ENCODE data around the gene HSPA4. TPM values are rescaled to one million over a fixed set of nuclear protein-coding genes. Genes with fewer than 3 reads are reported as not detected.
"Not testable (repeated sequence)": the region's sequence is repeated elsewhere in the genome, so short reads cannot be mapped to it uniquely, and the experiment has no call there.

HSPA4 gene
- total and polyA plus RNA-seq, 2 of the 13 experiments (the other 11 are each of a cell fraction or from before 2014, with no cell fraction given): 36.6 to 231 TPM

GRCh38 chr5:133008455-133008854 is 43.4 kb upstream of the HSPA4 start:
- WGBS (ENCODE audit: low lambda C conversion rate): 82% methylated on average over 6 of the region's 6 CpGs
- H3K27me3 ChIP-seq (ENCODE audit: control insufficient read depth in 1 of 2, insufficient read depth in 2 of 2, low read length in 2 of 2); H3K4me3 ChIP-seq (replicated peaks in 1 of 3; ENCODE audit: insufficient read depth in 1 of 3, low read depth in 2 of 3, low read length in 3 of 3); H3K4me2 ChIP-seq (ENCODE audit: low read depth, low read length); DNase-seq (ENCODE audit: low spot score); in situ Hi-C loops (cut with HindIII; ENCODE audit: extremely low pct_ligation_motif_present, low pct_unique_long_range_greater_than_20kb); H3K9ac ChIP-seq (ENCODE audit: insufficient read depth, low read depth, low read length); CTCF ChIA-PET (ENCODE audit: low intra/inter-chr PET ratio, low total read pairs); intact Hi-C loops (cut with micrococcal nuclease; ENCODE audit: unreplicated experiment); ATAC-seq; H3K79me2 ChIP-seq (ENCODE audit: insufficient read depth, low read length); H4K20me1 ChIP-seq (ENCODE audit: insufficient read depth, low read length); H3K36me3 ChIP-seq (replicated peaks in 1 of 2; ENCODE audit: control insufficient read depth in 1 of 2, insufficient read depth in 2 of 2, low read length in 2 of 2); H3K9me3 ChIP-seq (ENCODE audit: low read length); H2AFZ ChIP-seq (ENCODE audit: low read length); FAIRE-seq; H3K27ac ChIP-seq (ENCODE audit: extremely low read length, insufficient read depth, low read length); BruUV-seq (replicated peaks): not testable (repeated sequence)
- peak; percentile 53; the same call in 1 of the 2 replicates for TF ChIP-seq ZNF121 (CRISPR knock-in tag; IDR thresholded peaks at IDR 0.05)
- peaks cover 25% of the 10 kb centered on the region for H3K4me1 ChIP-seq (ENCODE audit: insufficient read depth, low read length)
- POLR2A ChIA-PET: interaction anchor here (0.6 to 3.0 kb wide), 3 partner anchors 8 to 43 kb away, joined by 3 to 10 read pairs (median 5); partner anchors contain the start of gene HSPA4

- Histone ChIP-seq H3K79me2 (ENCODE audit: insufficient read depth, low read length) (peaks cover 21% of the 10 kb centered on the region), H3K36me3 (replicated peaks in 1 of 2; ENCODE audit: control insufficient read depth in 1 of 2, insufficient read depth in 2 of 2, low read length in 2 of 2) (peaks cover 6 to 10% of the 10 kb centered on the region in 2 experiments; a peak in 3 of 5 replicates), H3K9me3 (ENCODE audit: low read length) (no peaks in the 10 kb centered on the region), H3K27me3 (ENCODE audit: control insufficient read depth in 1 of 2, insufficient read depth in 2 of 2, low read length in 2 of 2) (no peaks in the 10 kb centered on the region), H3K4me1 (ENCODE audit: insufficient read depth, low read length) (peaks cover 22% of the 10 kb centered on the region), H3K9ac (ENCODE audit: insufficient read depth, low read depth, low read length) (no peak overlapping the region), H3K4me3 (replicated peaks in 1 of 3; ENCODE audit: insufficient read depth in 1 of 3, low read depth in 2 of 3, low read length in 3 of 3) (no peak overlapping the region), H2AFZ (ENCODE audit: low read length) (no peak overlapping the region), H3K27ac (ENCODE audit: extremely low read length, insufficient read depth, low read length) (no peak overlapping the region), H3K4me2 (ENCODE audit: low read depth, low read length) (no peak overlapping the region), H4K20me1 (ENCODE audit: insufficient read depth, low read length) (no peaks in the 10 kb centered on the region)
- ChIA-PET CTCF (ENCODE audit: low intra/inter-chr PET ratio, low total read pairs) (no interaction called here), POLR2A (interaction anchor here (2.3 to 3.3 kb wide), 2 partner anchors 12 to 52 kb away, joined by 15 to 20 read pairs; partner anchors contain the start of gene AFF4)
- intact Hi-C loops (cut with micrococcal nuclease; ENCODE audit: unreplicated experiment) (loop anchor here (5.0 kb wide), 1 partner anchor 37 kb away; the partner anchor contains the start of gene HSPA4), in situ Hi-C loops (cut with HindIII; ENCODE audit: extremely low pct_ligation_motif_present, low pct_unique_long_range_greater_than_20kb) (no loop called here)
- FAIRE-seq: no peak
- BruUV-seq (replicated peaks): no TSS peak
- DNase-seq (ENCODE audit: low spot score): no peak
- ATAC-seq: no peak
- TF ChIP-seq ATF4 (CRISPR knock-in tag; IDR thresholded peaks at IDR 0.05) (no peak), ZNF766 (CRISPR knock-in tag; IDR thresholded peaks at IDR 0.05; ENCODE audit: borderline replicate concordance) (no peak), NONO (IDR thresholded peaks at IDR 0.05) (no peak), NONO (CRISPR knock-in tag; conservative IDR thresholded peaks at IDR 0.05) (no peak), STAT5B (CRISPR knock-in tag; IDR thresholded peaks at IDR 0.05) (no peak), EZH2 (conservative IDR thresholded peaks at IDR 0.05; ENCODE audit: low read depth, low read length) (no peak), ZNF138 (CRISPR knock-in tag; IDR thresholded peaks at IDR 0.05; ENCODE audit: low read depth) (no peak), ZNF788 (CRISPR knock-in tag; IDR thresholded peaks at IDR 0.05; ENCODE audit: borderline replicate concordance) (no peak), MEIS2 (CRISPR knock-in tag; IDR thresholded peaks at IDR 0.05) (no peak)
- TF ChIP-seq, protein P1, sequence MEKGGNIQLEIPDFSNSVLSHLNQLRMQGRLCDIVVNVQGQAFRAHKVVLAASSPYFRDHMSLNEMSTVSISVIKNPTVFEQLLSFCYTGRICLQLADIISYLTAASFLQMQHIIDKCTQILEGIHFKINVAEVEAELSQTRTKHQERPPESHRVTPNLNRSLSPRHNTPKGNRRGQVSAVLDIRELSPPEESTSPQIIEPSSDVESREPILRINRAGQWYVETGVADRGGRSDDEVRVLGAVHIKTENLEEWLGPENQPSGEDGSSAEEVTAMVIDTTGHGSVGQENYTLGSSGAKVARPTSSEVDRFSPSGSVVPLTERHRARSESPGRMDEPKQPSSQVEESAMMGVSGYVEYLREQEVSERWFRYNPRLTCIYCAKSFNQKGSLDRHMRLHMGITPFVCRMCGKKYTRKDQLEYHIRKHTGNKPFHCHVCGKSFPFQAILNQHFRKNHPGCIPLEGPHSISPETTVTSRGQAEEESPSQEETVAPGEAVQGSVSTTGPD (CRISPR knock-in tag; IDR thresholded peaks at IDR 0.05): no peak
- WGBS (ENCODE audit: low lambda C conversion rate): 92% methylated on average over 1 of the region's 1 CpG
These were observed 36.3 kb upstream of the HSPA4 start for GRCh38 chr5:133015466-133015865.
